ENCODE data around the gene GZMA. TPM values are rescaled to one million over a fixed set of nuclear protein-coding genes. Genes with fewer than 3 reads are reported as not detected.
"Not testable (repeated sequence)": the region's sequence is repeated elsewhere in the genome, so short reads cannot be mapped to it uniquely, and the experiment has no call there.

The GZMA gene
- total RNA-seq (1.4 TPM), polyA plus RNA-seq (1.7 TPM)

- WGBS, result 51% methylated on average over 3 of the region's 3 CpGs
- DNase-seq (ENCODE audit: extremely low spot score), result no peak
- no peak within 1 kb of the TSS for H3K27ac ChIP-seq (ENCODE audit: low read depth)
- H3K36me3 ChIP-seq (ENCODE audit: insufficient read depth), result no peaks in the 10 kb centered on the region
- H3K4me1 ChIP-seq (ENCODE audit: insufficient read depth), result no peaks in the 10 kb centered on the region
- H3K4me3 ChIP-seq (ENCODE audit: low read depth, low read length), result no peak within 1 kb of the TSS
Measured at GRCh38 chr5:55102348-55102747, at the start of gene GZMA. Gene GZMA (plus strand): TSS chr5:55102646. CDS start chr5:55102683, 37 bp downstream.

GRCh38 chr5:55055183-55055582 is 47.3 kb upstream of the GZMA start:
- H3K36me3 ChIP-seq (ENCODE audit: insufficient read depth), result no peaks in the 10 kb centered on the region
- H3K4me3 ChIP-seq (ENCODE audit: low read depth, low read length), result no peak overlapping the region
- DNase-seq (ENCODE audit: extremely low spot score), result no peak
- no peaks in the 10 kb centered on the region for H3K4me1 ChIP-seq (ENCODE audit: insufficient read depth)
- H3K27ac ChIP-seq (ENCODE audit: low read depth), result no peak overlapping the region
- 94% methylated on average over 2 of the region's 2 CpGs for WGBS

GRCh38 chr5:55062039-55062779 is 40.2 kb upstream of the GZMA start:
- no peak overlapping the region for H3K4me3 ChIP-seq (ENCODE audit: low read depth, low read length)
- no peaks in the 10 kb centered on the region for H3K4me1 ChIP-seq (ENCODE audit: insufficient read depth)
- 88% methylated on average over 9 of the region's 9 CpGs for WGBS
- DNase-seq (ENCODE audit: extremely low spot score), result no peak
- H3K27ac ChIP-seq (ENCODE audit: low read depth), result no peak overlapping the region
- H3K36me3 ChIP-seq (ENCODE audit: insufficient read depth), result no peaks in the 10 kb centered on the region

GRCh38 chr5:55063220-55063863 is 39.1 kb upstream of the GZMA start:
- Histone ChIP-seq H3K36me3 (ENCODE audit: insufficient read depth) (no peaks in the 10 kb centered on the region), H3K4me1 (ENCODE audit: insufficient read depth) (no peaks in the 10 kb centered on the region), H3K4me3 (ENCODE audit: low read depth, low read length) (no peak overlapping the region), H3K27ac (ENCODE audit: low read depth) (no peak overlapping the region)
- WGBS, result 40% methylated on average over 5 of the region's 5 CpGs
- DNase-seq (ENCODE audit: extremely low spot score), result no peak

GRCh38 chr5:55063899-55064298 is 38.5 kb upstream of the GZMA start:
- H3K27ac ChIP-seq (ENCODE audit: low read depth), result no peak overlapping the region
- WGBS, result 67% methylated on average over 2 of the region's 2 CpGs
- no peaks in the 10 kb centered on the region for H3K36me3 ChIP-seq (ENCODE audit: insufficient read depth)
- no peak overlapping the region for H3K4me3 ChIP-seq (ENCODE audit: low read depth, low read length)
- no peak for DNase-seq (ENCODE audit: extremely low spot score)
- H3K4me1 ChIP-seq (ENCODE audit: insufficient read depth), result no peaks in the 10 kb centered on the region

- H3K27ac ChIP-seq (ENCODE audit: low read depth), result no peak overlapping the region
- H3K36me3 ChIP-seq (ENCODE audit: insufficient read depth), result no peaks in the 10 kb centered on the region
- no peak overlapping the region for H3K4me3 ChIP-seq (ENCODE audit: low read depth, low read length)
- H3K4me1 ChIP-seq (ENCODE audit: insufficient read depth), result no peaks in the 10 kb centered on the region
- 84% methylated on average over 3 of the region's 3 CpGs for WGBS
- DNase-seq (ENCODE audit: extremely low spot score), result no peak
Measured at GRCh38 chr5:55064523-55064922, 37.9 kb upstream of the GZMA start.

GRCh38 chr5:55066277-55066676 is 36.2 kb upstream of the GZMA start:
- DNase-seq (ENCODE audit: extremely low spot score), result no peak
- Histone ChIP-seq H3K36me3 (ENCODE audit: insufficient read depth) (no peaks in the 10 kb centered on the region), H3K4me3 (ENCODE audit: low read depth, low read length) (no peak overlapping the region), H3K27ac (ENCODE audit: low read depth) (no peak overlapping the region), H3K4me1 (ENCODE audit: insufficient read depth) (no peaks in the 10 kb centered on the region)
- WGBS, result 97% methylated on average over 3 of the region's 3 CpGs

GRCh38 chr5:55070968-55071367 is 31.5 kb upstream of the GZMA start:
- WGBS, result 76% methylated on average over 1 of the region's 1 CpG
- no peak for DNase-seq (ENCODE audit: extremely low spot score)
- Histone ChIP-seq H3K4me1 (ENCODE audit: insufficient read depth) (no peaks in the 10 kb centered on the region), H3K36me3 (ENCODE audit: insufficient read depth) (no peaks in the 10 kb centered on the region), H3K27ac (ENCODE audit: low read depth) (no peak overlapping the region), H3K4me3 (ENCODE audit: low read depth, low read length) (no peak overlapping the region)

GRCh38 chr5:55071413-55071812 is 31.0 kb upstream of the GZMA start:
- Histone ChIP-seq H3K4me1 (ENCODE audit: insufficient read depth) (no peaks in the 10 kb centered on the region), H3K27ac (ENCODE audit: low read depth) (no peak overlapping the region), H3K36me3 (ENCODE audit: insufficient read depth) (no peaks in the 10 kb centered on the region), H3K4me3 (ENCODE audit: low read depth, low read length) (no peak overlapping the region)
- DNase-seq (ENCODE audit: extremely low spot score), result no peak
- WGBS, result 91% methylated on average over 1 of the region's 1 CpG

- 67% methylated on average over 2 of the region's 2 CpGs for WGBS
- DNase-seq (ENCODE audit: extremely low spot score), result no peak
- Histone ChIP-seq H3K27ac (ENCODE audit: low read depth) (no peak overlapping the region), H3K4me3 (ENCODE audit: low read depth, low read length) (no peak overlapping the region), H3K36me3 (ENCODE audit: insufficient read depth) (no peaks in the 10 kb centered on the region), H3K4me1 (ENCODE audit: insufficient read depth) (no peaks in the 10 kb centered on the region)
Measured at GRCh38 chr5:55072666-55073065, 29.8 kb upstream of the GZMA start.

- H3K4me3 ChIP-seq (ENCODE audit: low read depth, low read length), result no peak overlapping the region
- 87% methylated on average over 3 of the region's 3 CpGs for WGBS
- no peak overlapping the region for H3K27ac ChIP-seq (ENCODE audit: low read depth)
- no peak for DNase-seq (ENCODE audit: extremely low spot score)
- no peaks in the 10 kb centered on the region for H3K36me3 ChIP-seq (ENCODE audit: insufficient read depth)
- no peaks in the 10 kb centered on the region for H3K4me1 ChIP-seq (ENCODE audit: insufficient read depth)
Measured at GRCh38 chr5:55073211-55073610, 29.2 kb upstream of the GZMA start.

GRCh38 chr5:55081541-55081940 is 20.9 kb upstream of the GZMA start:
- H3K27ac ChIP-seq (ENCODE audit: low read depth), result no peak overlapping the region
- H3K36me3 ChIP-seq (ENCODE audit: insufficient read depth), result no peaks in the 10 kb centered on the region
- no peak for DNase-seq (ENCODE audit: extremely low spot score)
- H3K4me1 ChIP-seq (ENCODE audit: insufficient read depth), result no peaks in the 10 kb centered on the region
- H3K4me3 ChIP-seq (ENCODE audit: low read depth, low read length), result no peak overlapping the region

GRCh38 chr5:55089301-55089700 is 13.1 kb upstream of the GZMA start:
- H3K4me3 ChIP-seq (ENCODE audit: low read depth, low read length); DNase-seq (ENCODE audit: extremely low spot score); H3K4me1 ChIP-seq (ENCODE audit: insufficient read depth); H3K36me3 ChIP-seq (ENCODE audit: insufficient read depth); H3K27ac ChIP-seq (ENCODE audit: low read depth): not testable (repeated sequence)
- WGBS, result 75% methylated on average over 2 of the region's 2 CpGs

GRCh38 chr5:55091011-55091410 is 11.4 kb upstream of the GZMA start:
- 87% methylated on average over 6 of the region's 6 CpGs for whole genome bisulfite sequencing
- H3K27ac ChIP-seq (ENCODE audit: low read depth); H3K36me3 ChIP-seq (ENCODE audit: insufficient read depth); DNase-seq (ENCODE audit: extremely low spot score); H3K4me3 ChIP-seq (ENCODE audit: low read depth, low read length); H3K4me1 ChIP-seq (ENCODE audit: insufficient read depth): not testable (repeated sequence)
